NCI-H1048 (cell line): ENCODE data around the gene NVL.
"Not testable (repeated sequence)": the region's sequence is repeated elsewhere in the genome, so short reads cannot be mapped to it uniquely, and the experiment has no call there.

Experiments
- DNase-seq: peaks from one replicate; lab custom pipeline; 2025; lab: John Stamatoyannopoulos, UW

NVL gene

GRCh38 chr1:224329842-224330753 is at the start of gene NVL:
NVL (minus strand) TSS chr1:224330172; CDS start chr1:224330127, 45 bp downstream.
- peak; percentile 95 for DNase-seq

- DNase-seq, result no peak
Measured at GRCh38 chr1:224378855-224379631, 49.1 kb upstream of the NVL start.

- DNase-seq, result no peak
Measured at GRCh38 chr1:224377676-224378006, 47.7 kb upstream of the NVL start.

DNA sequence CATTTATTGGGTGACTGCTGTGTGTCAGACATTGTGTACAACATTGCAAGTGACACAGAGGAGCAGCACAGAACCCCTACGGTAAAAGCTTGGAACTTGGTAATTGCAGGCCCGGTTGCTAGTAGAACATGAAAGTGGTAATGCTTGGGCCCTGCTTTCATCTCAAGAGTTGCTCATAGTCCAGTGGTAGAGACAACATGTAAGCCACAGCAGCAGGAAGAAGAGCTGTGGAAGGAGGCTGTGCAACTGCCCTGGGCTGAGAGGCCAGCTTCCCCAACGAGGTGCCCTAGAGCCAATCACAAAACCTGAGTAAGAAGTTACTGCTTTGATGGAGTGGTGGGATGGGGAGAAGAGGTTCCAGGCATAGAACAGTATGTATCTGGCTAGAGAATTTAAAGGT is 45.1 kb upstream of the NVL start:
- DNase-seq, result no peak

- no peak for DNase-seq
Measured at GRCh38 chr1:224373008-224373590, 43.1 kb upstream of the NVL start.

GRCh38 chr1:224368409-224368808 is 38.4 kb upstream of the NVL start:
- DNase-seq, result no peak

- no peak for DNase-seq
Measured at GRCh38 chr1:224359207-224359606, 29.2 kb upstream of the NVL start.

DNA sequence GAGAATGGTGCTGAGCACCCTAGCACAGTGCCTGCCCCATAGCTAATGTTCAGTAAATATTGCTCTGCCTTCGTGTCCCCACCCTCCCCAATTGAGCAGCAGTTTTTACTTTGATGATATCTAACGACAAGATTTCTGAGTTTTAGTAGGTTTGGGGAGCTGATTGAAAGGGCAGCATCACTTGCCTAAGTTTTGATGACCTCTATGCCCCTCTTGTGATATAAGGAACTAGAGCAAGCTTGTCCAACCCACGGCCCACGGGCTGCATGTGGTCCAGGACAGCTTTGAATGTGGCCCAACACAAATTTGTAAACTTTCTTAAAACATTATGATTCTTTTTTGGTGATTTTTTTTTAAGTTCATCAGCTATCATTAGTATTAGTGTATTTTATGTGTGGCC is 28.3 kb upstream of the NVL start:
- DNase-seq, result no peak

- DNase-seq, result no peak
Measured at GRCh38 chr1:224357626-224358124, 27.7 kb upstream of the NVL start.

- DNase-seq, result peak; percentile 95
Measured at GRCh38 chr1:224356685-224357625, 27.0 kb upstream of the NVL start, which contains the start of gene CNIH4. CNIH4 (plus strand) TSS chr1:224356879; CDS start chr1:224356925, 46 bp downstream.

- DNase-seq, result no peak
Measured at GRCh38 chr1:224353975-224354925, 24.3 kb upstream of the NVL start.

- not testable (repeated sequence) for DNase-seq
Measured at GRCh38 chr1:224352436-224353085, 22.6 kb upstream of the NVL start.

- not testable (repeated sequence) for DNase-seq
Measured at GRCh38 chr1:224349716-224350115, 19.7 kb upstream of the NVL start.

GRCh38 chr1:224348137-224348536 is 18.2 kb upstream of the NVL start:
- DNase-seq, result no peak

GRCh38 chr1:224343679-224344078 is 13.7 kb upstream of the NVL start:
- DNase-seq, result no peak

DNA sequence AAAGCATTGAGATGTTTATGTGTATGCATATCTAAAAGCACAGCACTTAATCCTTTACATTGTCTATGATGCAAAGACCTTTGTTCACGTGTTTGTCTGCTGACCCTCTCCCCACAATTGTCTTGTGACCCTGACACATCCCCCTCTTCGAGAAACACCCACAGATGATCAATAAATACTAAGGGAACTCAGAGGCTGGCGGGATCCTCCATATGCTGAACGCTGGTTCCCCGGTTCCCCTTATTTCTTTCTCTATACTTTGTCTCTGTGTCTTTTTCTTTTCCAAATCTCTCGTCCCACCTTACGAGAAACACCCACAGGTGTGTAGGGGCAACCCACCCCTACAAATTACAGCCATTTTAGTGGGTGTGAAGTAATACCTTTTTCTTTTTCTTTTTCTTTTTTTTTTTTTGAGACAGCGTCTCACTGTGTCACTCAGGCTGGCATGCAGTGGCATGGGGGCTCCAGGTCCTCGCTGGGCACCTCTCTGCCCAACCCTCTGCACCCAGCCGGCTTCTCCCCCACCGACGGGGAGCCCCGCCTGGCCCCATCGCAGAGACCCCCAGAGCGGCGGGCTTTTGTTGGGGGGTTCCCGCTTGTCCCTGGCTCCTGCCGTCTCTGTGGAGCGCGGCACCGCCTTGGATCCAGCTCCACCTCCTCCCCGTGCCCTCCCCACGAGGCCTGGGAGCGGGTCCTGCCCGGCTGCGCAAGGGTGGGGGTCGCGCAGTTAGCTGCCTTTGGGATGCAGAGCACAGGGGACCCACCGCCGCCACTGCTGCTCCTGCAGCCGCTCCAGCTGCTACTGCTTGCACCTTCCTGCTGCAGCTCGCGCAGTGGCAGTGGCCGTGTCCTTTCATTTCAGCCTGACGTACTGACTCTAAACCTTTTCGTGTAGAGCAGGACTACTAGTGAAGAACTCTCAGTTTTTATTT is 10.7 kb upstream of the NVL start:
- DNase-seq, result not testable (repeated sequence)

DNA sequence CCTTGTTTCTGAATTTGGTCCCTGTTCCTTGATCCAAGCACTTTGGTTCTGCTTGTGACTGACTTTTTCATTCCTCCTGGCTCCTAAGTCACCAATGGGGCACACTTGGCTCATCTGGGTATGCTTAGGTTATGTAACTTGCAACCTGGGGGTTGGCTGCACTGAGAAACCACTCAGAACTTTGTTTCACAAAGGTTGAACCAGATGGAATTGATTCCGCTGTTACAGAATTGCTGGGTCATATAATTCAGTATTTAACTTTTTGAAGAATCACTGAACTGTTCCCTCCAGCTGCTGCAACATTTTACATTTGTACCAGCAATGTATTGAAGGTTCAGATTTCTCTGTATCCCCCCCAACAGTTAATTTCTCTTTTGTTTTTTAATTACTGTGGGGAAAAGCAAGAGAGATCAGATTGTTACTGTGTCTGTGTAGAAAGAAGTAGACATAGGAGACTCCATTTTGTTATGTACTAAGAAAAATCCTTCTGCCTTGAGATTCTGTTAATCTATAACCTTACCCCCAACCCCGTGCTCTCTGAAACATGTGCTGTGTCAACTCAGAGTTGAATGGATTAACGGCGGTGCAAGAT is 9.6 kb upstream of the NVL start:
- DNase-seq, result no peak
